Smooth muscle cell of the brain vasculature (primary cell): Measurements from ENCODE around the gene SLC22A23.

Experiments
- DNase-seq: peaks from one replicate; pipeline ENCODE4 v3.0.0-alpha.2; 2012; ENCODE audit warnings: low read depth, low spot score

Gene SLC22A23

GRCh38 chr6:3471286-3471685 is 14.4 kb upstream of the SLC22A23 start:
- no peak for DNase-seq

DNA sequence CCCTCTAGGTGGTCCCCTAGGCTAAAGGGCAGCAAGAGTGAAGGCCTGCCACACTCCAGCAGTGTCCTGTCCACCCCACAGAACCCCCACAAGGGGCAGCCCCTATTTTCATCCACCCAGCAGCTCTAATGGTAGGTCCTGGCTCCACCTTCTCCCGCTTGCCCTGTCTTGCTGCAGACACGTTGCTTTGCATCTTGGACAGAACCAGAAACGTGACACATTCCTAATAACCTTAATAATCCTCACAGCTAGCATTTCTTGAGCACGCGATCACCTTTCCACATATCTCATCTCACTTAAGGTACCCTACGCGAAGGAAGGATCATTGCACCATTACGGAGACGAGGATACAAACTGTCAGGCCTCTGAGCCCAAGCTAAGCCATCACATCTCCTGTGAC is 11.7 kb upstream of the SLC22A23 start:
- no peak for DNase-seq

GRCh38 chr6:3467996-3468395 is 11.1 kb upstream of the SLC22A23 start:
- no peak for DNase-seq

DNA sequence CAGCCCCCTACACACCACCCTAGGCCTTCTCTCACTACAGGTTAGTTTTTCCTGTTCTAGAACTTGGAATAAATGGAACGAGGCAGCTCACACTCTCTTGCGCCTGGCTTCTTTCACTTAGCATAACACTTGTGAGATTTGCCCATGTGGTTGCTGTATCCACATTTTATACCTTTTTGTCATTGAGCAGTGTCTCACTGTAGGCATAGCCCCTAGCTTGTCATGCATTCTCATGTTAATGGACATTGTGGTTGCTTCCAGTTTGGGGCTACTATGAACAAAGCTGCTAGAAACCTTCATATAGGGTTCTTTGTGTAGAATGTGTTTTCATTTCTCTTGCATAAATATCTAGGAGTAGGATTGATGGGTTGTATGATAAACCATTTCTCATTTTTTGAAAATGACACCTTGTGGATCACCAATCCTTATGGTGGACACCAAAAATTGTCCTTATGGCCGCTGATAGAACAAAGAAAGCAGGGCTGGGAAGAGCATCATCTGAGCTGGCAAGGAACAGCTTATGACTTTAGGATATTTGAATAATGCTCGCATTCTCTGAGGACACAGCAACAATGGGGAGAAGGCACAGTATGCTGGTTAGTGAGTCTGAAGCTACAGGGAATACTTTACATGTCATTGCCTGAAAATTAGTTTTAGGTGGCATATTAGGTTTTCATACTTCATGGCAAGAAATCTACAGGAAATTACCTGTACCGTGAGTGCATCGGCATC is 9.8 kb upstream of the SLC22A23 start:
- DNase-seq = no peak

GRCh38 chr6:3460253-3460652 is 3.4 kb upstream of the SLC22A23 start:
- DNase-seq = no peak

- DNase-seq = no peak
These were observed 2.0 kb upstream of the SLC22A23 start for GRCh38 chr6:3458706-3459421.

DNA sequence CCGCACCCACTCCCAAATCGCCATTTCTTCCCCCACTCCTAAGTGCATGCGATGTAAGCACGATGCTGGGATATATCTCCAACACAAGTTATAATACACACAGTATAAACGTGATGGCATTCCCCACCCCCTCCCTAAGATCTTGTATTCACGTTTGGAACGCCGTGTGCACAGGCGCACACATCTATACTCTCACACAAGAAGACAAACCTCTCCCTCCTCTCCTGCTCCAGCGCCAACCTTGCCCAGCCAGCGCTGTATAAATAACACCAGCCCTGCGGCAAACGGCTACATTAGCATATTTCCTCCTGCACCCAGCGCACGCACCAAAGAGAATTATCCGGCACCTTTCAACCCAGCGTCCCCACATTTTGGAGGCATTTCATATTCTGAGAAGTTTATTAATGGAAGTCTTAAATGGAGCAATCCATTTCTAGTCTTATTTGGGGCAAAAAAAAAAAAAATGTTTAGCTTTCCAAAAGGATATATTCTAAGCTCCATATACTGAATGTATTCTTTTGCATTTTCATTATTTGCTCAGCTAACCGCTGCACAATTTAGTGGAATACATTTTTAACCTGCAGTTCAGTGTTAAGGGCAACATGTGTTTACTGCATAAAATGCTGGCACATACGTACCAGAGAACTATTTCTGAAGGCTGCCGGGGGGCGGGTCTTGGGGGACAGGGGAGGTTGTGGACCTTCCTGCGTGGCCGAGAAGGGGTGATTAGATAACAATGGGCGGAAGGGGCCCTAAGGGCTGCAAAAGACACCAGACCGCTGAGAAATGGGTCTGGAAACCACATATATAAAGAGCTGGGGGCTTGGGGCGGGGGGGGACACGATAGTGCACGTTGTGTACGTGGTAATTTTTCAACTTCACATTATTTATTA is 1.1 kb upstream of the SLC22A23 start:
- DNase-seq = no peak

GRCh38 chr6:3456395-3456897 is 404 bp downstream of the SLC22A23 start:
- DNase-seq = no peak

GRCh38 chr6:3455569-3456394 is 1.1 kb downstream of the SLC22A23 start:
- DNase-seq = no peak

DNA sequence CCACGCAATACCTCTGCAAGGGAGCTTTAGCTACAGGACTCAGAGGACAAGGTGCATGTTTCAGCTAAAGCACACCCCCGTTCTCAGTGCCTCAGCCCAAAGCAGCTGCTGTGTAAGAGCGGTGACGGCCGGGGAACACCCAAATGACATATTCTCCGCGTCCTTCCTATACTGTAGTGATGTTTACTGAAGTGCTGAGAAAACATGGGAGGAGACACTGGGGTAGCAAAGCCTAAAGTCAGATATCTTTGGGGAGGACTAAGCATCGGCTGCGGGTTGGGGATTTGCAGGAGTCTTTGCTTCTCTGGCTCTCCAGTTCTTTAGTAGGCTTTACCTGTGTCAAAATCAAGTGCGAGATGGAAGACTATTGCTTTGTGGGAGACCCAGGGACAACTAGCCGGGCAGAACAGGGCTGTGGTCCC is 1.7 kb downstream of the SLC22A23 start:
- no peak for DNase-seq

GRCh38 chr6:3454273-3455010 is 2.4 kb downstream of the SLC22A23 start:
- DNase-seq = no peak

DNA sequence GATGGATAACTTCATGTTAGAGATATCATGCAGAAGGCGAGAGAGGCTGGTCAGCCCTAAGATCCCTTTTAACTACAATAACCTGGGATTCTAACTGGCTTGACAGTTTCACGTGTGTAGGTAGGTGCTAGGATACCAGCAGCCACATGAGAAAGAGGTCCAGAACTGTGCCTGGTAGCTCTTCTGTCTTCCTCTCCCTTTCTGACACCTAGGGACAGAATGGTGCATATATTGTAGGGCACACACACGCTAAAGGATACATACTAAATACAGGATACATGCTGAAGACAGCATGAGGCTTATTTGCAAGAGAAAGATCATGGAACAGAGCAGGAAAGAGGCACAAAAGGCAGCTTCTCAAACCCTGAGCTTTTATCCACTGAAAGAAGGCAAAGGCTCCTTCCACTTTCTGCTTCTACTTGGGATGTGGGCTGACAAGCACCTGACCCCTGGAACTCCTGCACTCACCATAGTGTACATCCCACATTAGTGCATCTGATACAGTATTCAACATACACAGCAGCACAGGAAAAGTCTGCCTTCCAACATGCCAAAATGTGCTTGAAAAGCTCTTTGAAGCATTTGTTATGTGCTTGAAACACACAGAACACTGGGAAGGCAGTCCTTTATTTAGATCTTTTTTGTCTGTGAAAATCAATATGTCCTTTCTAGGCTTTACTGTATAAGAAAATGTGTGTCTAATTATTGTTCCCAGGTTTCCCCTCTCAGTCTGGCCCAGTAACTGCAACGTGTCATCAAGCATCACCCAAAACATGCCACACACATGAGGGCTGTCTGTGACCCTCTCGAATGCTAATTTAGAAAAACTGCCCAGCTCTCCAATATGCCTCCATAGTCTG is 3.2 kb downstream of the SLC22A23 start:
- no peak for DNase-seq

DNA sequence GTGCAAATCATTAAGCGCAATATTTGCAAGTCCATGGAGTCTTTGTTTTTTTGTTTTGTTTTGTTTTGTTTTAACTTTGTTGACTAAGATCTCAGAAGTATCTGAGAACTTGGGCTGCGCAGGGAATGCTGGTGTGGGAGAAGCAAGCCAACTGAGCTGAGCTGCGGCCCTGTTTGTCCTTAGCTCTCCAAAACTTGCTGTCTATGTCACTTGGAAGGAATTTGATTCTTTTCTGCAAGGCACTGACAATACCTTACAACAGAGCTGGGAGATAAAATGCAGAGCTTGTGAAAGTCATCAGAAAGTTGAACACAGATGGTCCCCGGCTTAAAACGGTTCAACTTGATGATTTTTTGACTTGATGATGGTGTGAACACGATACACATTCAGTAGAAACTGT is 5.4 kb downstream of the SLC22A23 start:
- DNase-seq = no peak

DNA sequence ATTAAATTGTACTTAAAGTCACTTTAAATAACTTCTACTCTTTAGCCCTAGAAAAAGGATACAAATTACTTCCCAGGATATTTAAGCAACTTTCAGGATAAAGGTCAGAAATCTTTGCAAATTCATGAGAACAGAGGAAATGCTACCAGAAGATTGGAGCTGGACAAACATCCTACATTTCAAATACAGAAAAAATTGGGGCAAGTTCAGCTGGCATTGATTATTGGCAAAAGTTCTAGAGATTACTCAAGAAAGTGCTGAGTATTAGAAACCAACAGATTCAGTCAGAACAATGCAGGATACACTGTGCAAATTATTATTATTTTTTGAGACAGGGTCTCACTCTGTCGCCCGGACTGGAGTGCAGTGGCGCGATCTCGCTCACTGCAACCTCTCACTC is 6.0 kb downstream of the SLC22A23 start:
- DNase-seq = no peak

DNA sequence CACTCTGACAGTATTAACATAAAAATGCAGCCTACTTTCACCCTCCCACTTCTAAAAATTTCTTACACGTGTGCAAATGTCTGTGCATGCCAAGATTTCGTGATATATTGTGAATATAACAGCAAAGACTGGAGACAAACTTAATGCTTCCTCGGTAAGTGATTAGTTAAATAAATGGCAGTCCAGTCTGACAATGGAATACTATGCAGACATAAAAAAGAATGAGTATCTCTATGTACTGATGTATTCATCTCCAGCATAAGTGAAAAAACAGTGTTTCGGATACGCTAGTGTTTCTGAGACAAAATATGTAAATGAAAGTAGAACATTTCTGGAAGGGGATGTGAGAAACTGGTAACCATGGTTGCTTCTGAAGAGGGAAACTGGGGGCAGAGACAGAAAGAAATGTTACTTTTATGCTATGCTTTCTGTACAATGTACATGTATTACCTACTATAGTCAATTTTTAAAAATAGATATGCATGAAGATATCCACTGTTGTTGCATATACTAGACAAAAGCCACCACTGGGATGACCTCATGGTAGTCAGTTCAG is 7.0 kb downstream of the SLC22A23 start:
- no peak for DNase-seq

- no peak for DNase-seq
These were observed 7.5 kb downstream of the SLC22A23 start for GRCh38 chr6:3449321-3449720.

GRCh38 chr6:3447005-3447404 is 9.8 kb downstream of the SLC22A23 start:
- DNase-seq = no peak

DNA sequence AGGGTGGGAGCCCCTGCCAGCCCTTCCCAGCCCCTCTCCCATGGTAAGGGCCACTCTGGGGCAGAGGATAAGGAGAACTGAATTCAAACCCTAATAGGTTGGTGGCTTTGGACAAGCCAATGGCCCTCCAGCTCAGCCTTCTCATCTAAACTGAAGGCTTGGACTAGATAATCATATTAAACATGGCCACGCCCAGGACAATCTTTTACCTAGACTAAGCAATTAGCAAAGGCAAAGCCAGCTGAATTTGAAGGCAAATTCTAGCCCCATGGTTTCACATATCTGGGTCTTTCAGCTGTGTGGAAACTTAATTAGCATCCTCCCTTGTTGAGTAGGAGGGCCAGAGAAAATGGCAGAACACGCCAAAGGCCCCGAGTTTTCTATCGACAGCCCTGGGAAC is 10.7 kb downstream of the SLC22A23 start:
- DNase-seq = no peak
